ENCODE results near the gene NTSR1.

DNA sequence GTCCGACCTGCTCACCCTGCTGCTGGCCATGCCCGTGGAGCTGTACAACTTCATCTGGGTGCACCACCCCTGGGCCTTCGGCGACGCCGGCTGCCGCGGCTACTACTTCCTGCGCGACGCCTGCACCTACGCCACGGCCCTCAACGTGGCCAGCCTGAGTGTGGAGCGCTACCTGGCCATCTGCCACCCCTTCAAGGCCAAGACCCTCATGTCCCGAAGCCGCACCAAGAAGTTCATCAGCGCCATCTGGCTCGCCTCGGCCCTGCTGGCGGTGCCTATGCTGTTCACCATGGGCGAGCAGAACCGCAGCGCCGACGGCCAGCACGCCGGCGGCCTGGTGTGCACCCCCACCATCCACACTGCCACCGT lies 885 bp downstream of the NTSR1 start:
- TF ChIP-seq, protein P1, sequence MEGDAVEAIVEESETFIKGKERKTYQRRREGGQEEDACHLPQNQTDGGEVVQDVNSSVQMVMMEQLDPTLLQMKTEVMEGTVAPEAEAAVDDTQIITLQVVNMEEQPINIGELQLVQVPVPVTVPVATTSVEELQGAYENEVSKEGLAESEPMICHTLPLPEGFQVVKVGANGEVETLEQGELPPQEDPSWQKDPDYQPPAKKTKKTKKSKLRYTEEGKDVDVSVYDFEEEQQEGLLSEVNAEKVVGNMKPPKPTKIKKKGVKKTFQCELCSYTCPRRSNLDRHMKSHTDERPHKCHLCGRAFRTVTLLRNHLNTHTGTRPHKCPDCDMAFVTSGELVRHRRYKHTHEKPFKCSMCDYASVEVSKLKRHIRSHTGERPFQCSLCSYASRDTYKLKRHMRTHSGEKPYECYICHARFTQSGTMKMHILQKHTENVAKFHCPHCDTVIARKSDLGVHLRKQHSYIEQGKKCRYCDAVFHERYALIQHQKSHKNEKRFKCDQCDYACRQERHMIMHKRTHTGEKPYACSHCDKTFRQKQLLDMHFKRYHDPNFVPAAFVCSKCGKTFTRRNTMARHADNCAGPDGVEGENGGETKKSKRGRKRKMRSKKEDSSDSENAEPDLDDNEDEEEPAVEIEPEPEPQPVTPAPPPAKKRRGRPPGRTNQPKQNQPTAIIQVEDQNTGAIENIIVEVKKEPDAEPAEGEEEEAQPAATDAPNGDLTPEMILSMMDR (IDR thresholded peaks at IDR 0.05): no peak
- TF ChIP-seq ZFX (IDR thresholded peaks at IDR 0.05; ENCODE audit: borderline replicate concordance): no peak
